Uterus (tissue), 2 donors: ENCODE results near the gene ACY1.

Source experiments
- POLR2A ChIP-seq, 2 donors: fragments of 450-650 bp; IDR thresholded peaks; one replicate each; pipeline ENCODE4 v1.6.1; 2016; ENCODE audit warnings: antibody characterized with exemption in 2 of 2, mild to moderate bottlenecking in 1 of 2, moderate library complexity in 1 of 2
- TF ChIP-seq, protein P1 (sequence below), 4 experiments: fragments of 200-600 bp in 2 of 4; fragments of 450-650 bp in 2 of 4; sonication (generic) in 2 of 4; IDR thresholded peaks; one replicate each; pipeline ENCODE4 v1.5.1; 2016 to 2019; ENCODE audit warnings: antibody characterized with exemption in 4 of 4, mild to moderate bottlenecking in 2 of 4, moderate library complexity in 1 of 4

DNA sequence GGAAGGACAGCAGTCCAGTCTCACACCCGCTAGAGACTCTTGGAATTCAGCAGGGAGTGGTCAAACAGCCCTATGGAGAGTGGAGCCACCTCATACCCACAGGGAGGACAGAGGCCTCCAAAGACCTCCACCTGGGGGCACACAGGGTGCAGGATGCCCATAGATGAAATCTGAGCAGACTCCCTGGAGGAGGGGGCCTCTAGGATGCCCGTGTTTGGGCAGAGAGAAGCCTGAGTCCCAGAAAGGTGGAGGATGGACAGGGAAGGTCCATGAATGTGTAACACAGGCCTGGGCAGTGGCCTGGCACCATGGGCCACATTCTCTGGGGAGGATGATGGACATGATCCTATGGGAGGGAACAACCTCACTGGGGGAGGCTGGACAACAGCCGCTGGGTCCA, 51.3 kb downstream of the ACY1 start:
- TF ChIP-seq, protein P1, sequence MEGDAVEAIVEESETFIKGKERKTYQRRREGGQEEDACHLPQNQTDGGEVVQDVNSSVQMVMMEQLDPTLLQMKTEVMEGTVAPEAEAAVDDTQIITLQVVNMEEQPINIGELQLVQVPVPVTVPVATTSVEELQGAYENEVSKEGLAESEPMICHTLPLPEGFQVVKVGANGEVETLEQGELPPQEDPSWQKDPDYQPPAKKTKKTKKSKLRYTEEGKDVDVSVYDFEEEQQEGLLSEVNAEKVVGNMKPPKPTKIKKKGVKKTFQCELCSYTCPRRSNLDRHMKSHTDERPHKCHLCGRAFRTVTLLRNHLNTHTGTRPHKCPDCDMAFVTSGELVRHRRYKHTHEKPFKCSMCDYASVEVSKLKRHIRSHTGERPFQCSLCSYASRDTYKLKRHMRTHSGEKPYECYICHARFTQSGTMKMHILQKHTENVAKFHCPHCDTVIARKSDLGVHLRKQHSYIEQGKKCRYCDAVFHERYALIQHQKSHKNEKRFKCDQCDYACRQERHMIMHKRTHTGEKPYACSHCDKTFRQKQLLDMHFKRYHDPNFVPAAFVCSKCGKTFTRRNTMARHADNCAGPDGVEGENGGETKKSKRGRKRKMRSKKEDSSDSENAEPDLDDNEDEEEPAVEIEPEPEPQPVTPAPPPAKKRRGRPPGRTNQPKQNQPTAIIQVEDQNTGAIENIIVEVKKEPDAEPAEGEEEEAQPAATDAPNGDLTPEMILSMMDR (IDR thresholded peaks at IDR 0.05), result no peak
- no peak for TF ChIP-seq POLR2A (IDR thresholded peaks at IDR 0.05)
